HEK293 (cell line): ENCODE measurements around the gene OPN4.
A peak's percentile ranks its signal among the peaks of the same experiment; 100 is the strongest.

Source experiments
- BCL11A ChIP-seq: fragments of 450-650 bp; formaldehyde crosslinking; IDR thresholded peaks from 2 replicates; pipeline ENCODE4 v1.5.1; 2016; ENCODE audit warnings: low read depth, missing biosample characterization, missing genetic modification characterization
- KLF1 ChIP-seq: fragments of 450-650 bp; formaldehyde crosslinking; IDR thresholded peaks from 2 replicates; pipeline ENCODE4 v1.5.1; 2016; ENCODE audit warnings: missing biosample characterization, missing genetic modification characterization
- KLF10 ChIP-seq: fragments of 450-650 bp; IDR thresholded peaks from 2 replicates; pipeline ENCODE4 v1.5.1; 2018; ENCODE audit warnings: missing biosample characterization, mild to moderate bottlenecking, missing genetic modification characterization
- OVOL3 ChIP-seq: fragments of 450-650 bp; formaldehyde crosslinking; IDR thresholded peaks from 2 replicates; pipeline ENCODE4 v1.5.1; 2016; ENCODE audit warnings: missing biosample characterization, missing genetic modification characterization
- SP7 ChIP-seq: fragments of 450-650 bp; formaldehyde crosslinking; IDR thresholded peaks from 2 replicates; pipeline ENCODE4 v1.5.1; 2016; ENCODE audit warnings: missing biosample characterization, missing genetic modification characterization
- TRIM28 ChIP-seq: IDR thresholded peaks from 2 replicates; pipeline ENCODE4 v1.6.1; 2011; ENCODE audit warnings: low read length, control low read depth, borderline replicate concordance
- TSHZ1 ChIP-seq: fragments of 450-650 bp; formaldehyde crosslinking; IDR thresholded peaks from 2 replicates; pipeline ENCODE4 v1.5.1; 2016; ENCODE audit warnings: missing biosample characterization, missing genetic modification characterization, borderline replicate concordance
- ZBTB49 ChIP-seq: fragments of 450-650 bp; formaldehyde crosslinking; IDR thresholded peaks from 2 replicates; pipeline ENCODE4 v1.5.1; 2016; ENCODE audit warnings: missing biosample characterization, missing genetic modification characterization, low read depth
- ZEB2 ChIP-seq: fragments of 450-650 bp; formaldehyde crosslinking; IDR thresholded peaks from 2 replicates; pipeline ENCODE4 v1.5.1; 2016; ENCODE audit warnings: missing biosample characterization, missing genetic modification characterization
- ZNF112 ChIP-seq: fragments of 450-650 bp; formaldehyde crosslinking; IDR thresholded peaks from 2 replicates; pipeline ENCODE4 v1.5.0; 2017; ENCODE audit warnings: missing biosample characterization, missing genetic modification characterization
- ZNF140 ChIP-seq: fragments of 450-650 bp; formaldehyde crosslinking; IDR thresholded peaks from 2 replicates; pipeline ENCODE4 v1.5.1; 2016; ENCODE audit warnings: missing biosample characterization, missing genetic modification characterization
- ZNF18 ChIP-seq: fragments of 450-650 bp; formaldehyde crosslinking; IDR thresholded peaks from 2 replicates; pipeline ENCODE4 v1.5.1; 2016; ENCODE audit warnings: missing biosample characterization, missing genetic modification characterization
- ZNF660 ChIP-seq: fragments of 450-650 bp; IDR thresholded peaks from 2 replicates; pipeline ENCODE4 v1.5.1; 2018; ENCODE audit warnings: missing biosample characterization, mild to moderate bottlenecking, missing genetic modification characterization
- ZNF677 ChIP-seq: fragments of 450-650 bp; IDR thresholded peaks from 2 replicates; pipeline ENCODE4 v1.5.0; 2018; ENCODE audit warnings: missing biosample characterization, mild to moderate bottlenecking, missing genetic modification characterization, moderate library complexity
- ZNF830 ChIP-seq: fragments of 450-650 bp; IDR thresholded peaks from 2 replicates; pipeline ENCODE4 v1.5.0; 2018; ENCODE audit warnings: missing biosample characterization, missing genetic modification characterization, low read depth, mild to moderate bottlenecking, moderate library complexity
- ZNF843 ChIP-seq: fragments of 450-650 bp; formaldehyde crosslinking; IDR thresholded peaks from 2 replicates; pipeline ENCODE4 v1.5.1; 2016; ENCODE audit warnings: missing biosample characterization, missing genetic modification characterization
- ZXDB ChIP-seq: fragments of 450-650 bp; formaldehyde crosslinking; IDR thresholded peaks from 2 replicates; pipeline ENCODE4 v1.5.1; 2016; ENCODE audit warnings: missing biosample characterization, missing genetic modification characterization
- TF ChIP-seq, protein P1 (sequence below): fragments of 450-650 bp; formaldehyde crosslinking; IDR thresholded peaks from 2 replicates; pipeline ENCODE4 v1.5.1; 2016; ENCODE audit warnings: missing biosample characterization, missing genetic modification characterization
- TF ChIP-seq, protein P2 (sequence below): fragments of 450-650 bp; formaldehyde crosslinking; IDR thresholded peaks from 2 replicates; pipeline ENCODE4 v1.5.1; 2016; ENCODE audit warnings: missing biosample characterization, missing genetic modification characterization
- TF ChIP-seq, protein P3 (sequence below): fragments of 450-650 bp; formaldehyde crosslinking; IDR thresholded peaks from 2 replicates; pipeline ENCODE4 v1.5.1; 2017; ENCODE audit warnings: missing biosample characterization, missing genetic modification characterization

Gene OPN4

DNA sequence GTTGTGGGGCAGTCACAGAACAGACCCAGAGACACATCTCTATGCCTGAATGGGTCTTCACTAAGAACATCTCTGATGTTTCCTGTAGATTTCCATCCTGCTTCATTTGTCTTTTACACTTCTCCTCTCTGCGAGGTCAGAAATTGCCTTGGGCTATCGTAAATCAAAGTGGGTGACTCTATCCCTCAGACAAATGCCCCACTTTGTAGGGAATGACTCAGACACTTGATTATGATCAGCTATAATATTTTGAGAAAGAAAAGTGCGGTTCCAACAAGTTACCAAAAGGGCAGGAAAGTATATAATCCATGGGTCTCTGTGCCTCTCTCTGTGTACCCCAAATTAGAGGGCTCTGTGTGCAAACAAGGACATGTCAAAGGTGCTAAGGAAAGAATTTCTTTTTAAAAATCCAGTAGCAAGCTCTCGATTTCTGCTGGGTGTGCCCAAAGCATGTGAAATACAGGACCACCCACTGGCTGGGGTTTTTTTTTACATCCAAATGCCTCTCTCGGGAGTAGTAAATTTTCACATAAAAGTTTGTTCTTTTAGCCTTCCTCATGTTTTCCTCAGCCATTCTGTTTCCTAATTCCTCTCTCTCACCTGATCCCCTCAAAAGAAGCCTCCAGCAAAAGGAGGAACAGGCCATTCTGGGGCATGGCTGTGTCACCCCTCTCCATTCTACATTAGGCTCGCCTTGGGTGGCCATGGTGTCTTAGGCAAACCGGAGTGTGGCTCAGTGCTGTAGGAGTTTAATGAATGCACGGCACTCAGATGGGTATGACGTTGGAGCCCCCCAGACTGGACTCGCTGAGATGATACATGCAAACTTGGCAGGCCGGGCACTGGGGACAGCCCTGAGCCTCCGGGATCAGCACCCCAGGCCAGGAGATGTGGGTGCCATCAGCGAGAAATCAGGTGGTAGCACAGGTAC is 6.3 kb upstream of the OPN4 start (continued):
- TF ChIP-seq, protein P1, sequence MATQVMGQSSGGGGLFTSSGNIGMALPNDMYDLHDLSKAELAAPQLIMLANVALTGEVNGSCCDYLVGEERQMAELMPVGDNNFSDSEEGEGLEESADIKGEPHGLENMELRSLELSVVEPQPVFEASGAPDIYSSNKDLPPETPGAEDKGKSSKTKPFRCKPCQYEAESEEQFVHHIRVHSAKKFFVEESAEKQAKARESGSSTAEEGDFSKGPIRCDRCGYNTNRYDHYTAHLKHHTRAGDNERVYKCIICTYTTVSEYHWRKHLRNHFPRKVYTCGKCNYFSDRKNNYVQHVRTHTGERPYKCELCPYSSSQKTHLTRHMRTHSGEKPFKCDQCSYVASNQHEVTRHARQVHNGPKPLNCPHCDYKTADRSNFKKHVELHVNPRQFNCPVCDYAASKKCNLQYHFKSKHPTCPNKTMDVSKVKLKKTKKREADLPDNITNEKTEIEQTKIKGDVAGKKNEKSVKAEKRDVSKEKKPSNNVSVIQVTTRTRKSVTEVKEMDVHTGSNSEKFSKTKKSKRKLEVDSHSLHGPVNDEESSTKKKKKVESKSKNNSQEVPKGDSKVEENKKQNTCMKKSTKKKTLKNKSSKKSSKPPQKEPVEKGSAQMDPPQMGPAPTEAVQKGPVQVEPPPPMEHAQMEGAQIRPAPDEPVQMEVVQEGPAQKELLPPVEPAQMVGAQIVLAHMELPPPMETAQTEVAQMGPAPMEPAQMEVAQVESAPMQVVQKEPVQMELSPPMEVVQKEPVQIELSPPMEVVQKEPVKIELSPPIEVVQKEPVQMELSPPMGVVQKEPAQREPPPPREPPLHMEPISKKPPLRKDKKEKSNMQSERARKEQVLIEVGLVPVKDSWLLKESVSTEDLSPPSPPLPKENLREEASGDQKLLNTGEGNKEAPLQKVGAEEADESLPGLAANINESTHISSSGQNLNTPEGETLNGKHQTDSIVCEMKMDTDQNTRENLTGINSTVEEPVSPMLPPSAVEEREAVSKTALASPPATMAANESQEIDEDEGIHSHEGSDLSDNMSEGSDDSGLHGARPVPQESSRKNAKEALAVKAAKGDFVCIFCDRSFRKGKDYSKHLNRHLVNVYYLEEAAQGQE (tag by site-specific recombination) = no peak
- TF ChIP-seq ZNF677 (tag by site-specific recombination) (peak; percentile 6; the same call in 1 of the 2 replicates), TSHZ1 (tag by site-specific recombination) (peak; percentile 86), ZNF830 (tag by site-specific recombination) (no peak), TRIM28 (peak; percentile 69; the same call in 1 of the 2 replicates), SP7 (tag by site-specific recombination) (peak; percentile 97), ZNF18 (no peak), ZNF140 (tag by site-specific recombination) (no peak), ZEB2 (tag by site-specific recombination) (peak; percentile 91), OVOL3 (tag by site-specific recombination) (0 out of 2 replicates have a peak, but pooled peaks have one; percentile 21), ZNF843 (tag by site-specific recombination) (peak; percentile 68; the same call in 1 of the 2 replicates), ZBTB49 (no peak), ZNF660 (peak; percentile 60; the same call in 1 of the 2 replicates), KLF10 (tag by site-specific recombination) (peak; percentile 78), ZNF112 (tag by site-specific recombination) (no peak), BCL11A (tag by site-specific recombination) (peak; percentile 79; the same call in 1 of the 2 replicates), ZXDB (peak; percentile 65), KLF1 (tag by site-specific recombination) (peak; percentile 62)
- TF ChIP-seq, protein P2, sequence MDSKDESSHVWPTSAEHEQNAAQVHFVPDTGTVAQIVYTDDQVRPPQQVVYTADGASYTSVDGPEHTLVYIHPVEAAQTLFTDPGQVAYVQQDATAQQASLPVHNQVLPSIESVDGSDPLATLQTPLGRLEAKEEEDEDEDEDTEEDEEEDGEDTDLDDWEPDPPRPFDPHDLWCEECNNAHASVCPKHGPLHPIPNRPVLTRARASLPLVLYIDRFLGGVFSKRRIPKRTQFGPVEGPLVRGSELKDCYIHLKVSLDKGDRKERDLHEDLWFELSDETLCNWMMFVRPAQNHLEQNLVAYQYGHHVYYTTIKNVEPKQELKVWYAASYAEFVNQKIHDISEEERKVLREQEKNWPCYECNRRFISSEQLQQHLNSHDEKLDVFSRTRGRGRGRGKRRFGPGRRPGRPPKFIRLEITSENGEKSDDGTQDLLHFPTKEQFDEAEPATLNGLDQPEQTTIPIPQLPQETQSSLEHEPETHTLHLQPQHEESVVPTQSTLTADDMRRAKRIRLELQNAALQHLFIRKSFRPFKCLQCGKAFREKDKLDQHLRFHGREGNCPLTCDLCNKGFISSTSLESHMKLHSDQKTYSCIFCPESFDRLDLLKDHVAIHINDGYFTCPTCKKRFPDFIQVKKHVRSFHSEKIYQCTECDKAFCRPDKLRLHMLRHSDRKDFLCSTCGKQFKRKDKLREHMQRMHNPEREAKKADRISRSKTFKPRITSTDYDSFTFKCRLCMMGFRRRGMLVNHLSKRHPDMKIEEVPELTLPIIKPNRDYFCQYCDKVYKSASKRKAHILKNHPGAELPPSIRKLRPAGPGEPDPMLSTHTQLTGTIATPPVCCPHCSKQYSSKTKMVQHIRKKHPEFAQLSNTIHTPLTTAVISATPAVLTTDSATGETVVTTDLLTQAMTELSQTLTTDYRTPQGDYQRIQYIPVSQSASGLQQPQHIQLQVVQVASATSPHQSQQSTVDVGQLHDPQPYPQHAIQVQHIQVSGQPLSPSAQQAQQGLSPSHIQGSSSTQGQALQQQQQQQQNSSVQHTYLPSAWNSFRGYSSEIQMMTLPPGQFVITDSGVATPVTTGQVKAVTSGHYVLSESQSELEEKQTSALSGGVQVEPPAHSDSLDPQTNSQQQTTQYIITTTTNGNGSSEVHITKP (tag by site-specific recombination) = peak; percentile 97
- TF ChIP-seq, protein P3, sequence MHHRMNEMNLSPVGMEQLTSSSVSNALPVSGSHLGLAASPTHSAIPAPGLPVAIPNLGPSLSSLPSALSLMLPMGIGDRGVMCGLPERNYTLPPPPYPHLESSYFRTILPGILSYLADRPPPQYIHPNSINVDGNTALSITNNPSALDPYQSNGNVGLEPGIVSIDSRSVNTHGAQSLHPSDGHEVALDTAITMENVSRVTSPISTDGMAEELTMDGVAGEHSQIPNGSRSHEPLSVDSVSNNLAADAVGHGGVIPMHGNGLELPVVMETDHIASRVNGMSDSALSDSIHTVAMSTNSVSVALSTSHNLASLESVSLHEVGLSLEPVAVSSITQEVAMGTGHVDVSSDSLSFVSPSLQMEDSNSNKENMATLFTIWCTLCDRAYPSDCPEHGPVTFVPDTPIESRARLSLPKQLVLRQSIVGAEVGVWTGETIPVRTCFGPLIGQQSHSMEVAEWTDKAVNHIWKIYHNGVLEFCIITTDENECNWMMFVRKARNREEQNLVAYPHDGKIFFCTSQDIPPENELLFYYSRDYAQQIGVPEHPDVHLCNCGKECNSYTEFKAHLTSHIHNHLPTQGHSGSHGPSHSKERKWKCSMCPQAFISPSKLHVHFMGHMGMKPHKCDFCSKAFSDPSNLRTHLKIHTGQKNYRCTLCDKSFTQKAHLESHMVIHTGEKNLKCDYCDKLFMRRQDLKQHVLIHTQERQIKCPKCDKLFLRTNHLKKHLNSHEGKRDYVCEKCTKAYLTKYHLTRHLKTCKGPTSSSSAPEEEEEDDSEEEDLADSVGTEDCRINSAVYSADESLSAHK (tag by site-specific recombination) = peak; percentile 36; the same call in 1 of the 2 replicates
